NB4 (cell line): ENCODE results near the gene HDAC4.
"Not testable (repeated sequence)": the region's sequence is repeated elsewhere in the genome, so short reads cannot be mapped to it uniquely, and the experiment has no call there.

Source experiments
- DNase-seq: peaks from one replicate; pipeline ENCODE4 v3.0.0; 2010; ENCODE audit warnings: low read depth
- H3K4me3 ChIP-seq: one replicate; pipeline ENCODE4 v1.5.1; 2011; ENCODE audit warnings: mild to moderate bottlenecking, low read depth, low read length, moderate library complexity
- MYC ChIP-seq: IDR thresholded peaks from 2 replicates; pipeline ENCODE4 v1.6.1; 2011; ENCODE audit warnings: low read depth, low read length
- POLR2A ChIP-seq: IDR thresholded peaks from 2 replicates; pipeline ENCODE4 v1.6.1; 2011; ENCODE audit warnings: mild to moderate bottlenecking; ENCODE audit not compliant: insufficient read length; ENCODE audit errors: extremely low read depth
- TF ChIP-seq, protein P1 (sequence below): IDR thresholded peaks from one replicate; pipeline ENCODE4 v1.5.1; 2012; ENCODE audit warnings: low read depth, low read length
- TF ChIP-seq, protein P2 (sequence below): IDR thresholded peaks from 2 replicates; pipeline ENCODE4 v1.6.1; 2011; ENCODE audit warnings: low read depth, low read length

Gene HDAC4

DNA sequence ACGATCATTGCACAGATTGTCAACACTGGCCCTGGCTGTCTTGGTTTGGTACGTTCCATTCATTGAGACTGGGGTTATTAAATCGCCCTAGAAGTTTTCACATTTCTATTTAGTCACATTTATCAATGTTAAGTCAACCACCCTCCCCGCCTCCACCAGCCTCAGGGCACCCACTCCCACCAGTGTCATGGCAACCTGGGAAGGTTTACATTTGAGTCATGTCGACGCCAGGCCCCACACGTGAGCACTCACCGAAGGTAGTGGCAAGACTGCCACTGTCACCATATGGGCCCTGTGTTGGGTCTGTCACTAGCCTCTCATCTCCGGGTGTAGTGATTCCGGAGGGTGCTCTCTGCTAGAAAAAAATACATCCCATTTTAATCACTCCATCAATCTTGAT is 358.8 kb downstream of the HDAC4 start:
- no peak overlapping the region for H3K4me3 ChIP-seq
- DNase-seq = no peak
- TF ChIP-seq POLR2A (no peak), MYC (no peak)
- TF ChIP-seq, protein P1, sequence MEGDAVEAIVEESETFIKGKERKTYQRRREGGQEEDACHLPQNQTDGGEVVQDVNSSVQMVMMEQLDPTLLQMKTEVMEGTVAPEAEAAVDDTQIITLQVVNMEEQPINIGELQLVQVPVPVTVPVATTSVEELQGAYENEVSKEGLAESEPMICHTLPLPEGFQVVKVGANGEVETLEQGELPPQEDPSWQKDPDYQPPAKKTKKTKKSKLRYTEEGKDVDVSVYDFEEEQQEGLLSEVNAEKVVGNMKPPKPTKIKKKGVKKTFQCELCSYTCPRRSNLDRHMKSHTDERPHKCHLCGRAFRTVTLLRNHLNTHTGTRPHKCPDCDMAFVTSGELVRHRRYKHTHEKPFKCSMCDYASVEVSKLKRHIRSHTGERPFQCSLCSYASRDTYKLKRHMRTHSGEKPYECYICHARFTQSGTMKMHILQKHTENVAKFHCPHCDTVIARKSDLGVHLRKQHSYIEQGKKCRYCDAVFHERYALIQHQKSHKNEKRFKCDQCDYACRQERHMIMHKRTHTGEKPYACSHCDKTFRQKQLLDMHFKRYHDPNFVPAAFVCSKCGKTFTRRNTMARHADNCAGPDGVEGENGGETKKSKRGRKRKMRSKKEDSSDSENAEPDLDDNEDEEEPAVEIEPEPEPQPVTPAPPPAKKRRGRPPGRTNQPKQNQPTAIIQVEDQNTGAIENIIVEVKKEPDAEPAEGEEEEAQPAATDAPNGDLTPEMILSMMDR = no peak
- TF ChIP-seq, protein P2, sequence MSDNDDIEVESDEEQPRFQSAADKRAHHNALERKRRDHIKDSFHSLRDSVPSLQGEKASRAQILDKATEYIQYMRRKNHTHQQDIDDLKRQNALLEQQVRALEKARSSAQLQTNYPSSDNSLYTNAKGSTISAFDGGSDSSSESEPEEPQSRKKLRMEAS = no peak

DNA sequence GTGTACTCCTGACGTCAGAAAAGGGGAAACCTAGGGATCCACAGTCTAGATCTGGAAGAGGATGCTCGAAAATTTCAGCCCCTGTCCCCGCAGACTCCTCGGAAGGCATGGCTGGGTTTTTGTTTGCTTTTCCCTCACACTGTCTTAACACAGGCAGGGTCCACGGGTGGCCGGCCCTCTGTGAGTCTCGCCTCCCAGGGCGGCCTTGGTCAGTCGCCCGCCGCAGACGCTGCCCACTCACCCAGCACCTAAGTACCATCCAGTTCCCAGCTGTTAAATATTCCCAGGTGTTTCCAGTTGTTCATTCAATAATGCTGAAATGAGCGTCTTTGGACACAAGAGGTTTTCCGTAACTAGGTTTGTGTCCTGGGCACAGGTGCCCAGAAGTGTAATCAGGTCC is 359.8 kb downstream of the HDAC4 start:
- TF ChIP-seq, protein P2 = no peak
- no peak for TF ChIP-seq MYC
- no peak for TF ChIP-seq POLR2A
- TF ChIP-seq, protein P1 = no peak
- H3K4me3 ChIP-seq = no peak overlapping the region
- no peak for DNase-seq

- no peak overlapping the region for H3K4me3 ChIP-seq
- no peak for TF ChIP-seq MYC
- TF ChIP-seq, protein P1 = no peak
- TF ChIP-seq, protein P2 = no peak
- TF ChIP-seq POLR2A = no peak
- DNase-seq = no peak
Measured at GRCh38 chr2:239040152-239040761, 360.6 kb downstream of the HDAC4 start.

DNA sequence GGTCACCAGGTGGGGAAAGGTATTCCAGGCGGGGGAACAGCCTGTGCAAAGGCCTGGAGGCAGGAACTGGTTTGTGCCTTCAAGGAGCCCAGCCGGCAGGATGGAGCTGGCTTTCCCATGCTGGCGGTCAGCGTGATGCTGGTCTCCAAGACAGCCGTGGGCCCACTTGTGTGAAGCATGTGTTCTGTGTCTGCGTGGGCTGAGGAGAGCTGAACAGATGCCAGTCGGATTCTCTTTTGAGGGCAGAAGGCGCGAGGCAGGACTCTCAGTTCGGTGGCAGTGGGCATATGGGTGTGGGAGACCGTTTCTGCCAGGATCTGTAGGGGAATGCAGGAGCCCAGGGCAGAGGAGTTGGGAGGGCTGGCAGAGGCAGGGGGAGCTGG is 361.4 kb downstream of the HDAC4 start:
- DNase-seq = no peak
- no peak overlapping the region for H3K4me3 ChIP-seq
- no peak for TF ChIP-seq MYC
- no peak for TF ChIP-seq POLR2A
- TF ChIP-seq, protein P1 = no peak
- TF ChIP-seq, protein P2 = no peak

DNA sequence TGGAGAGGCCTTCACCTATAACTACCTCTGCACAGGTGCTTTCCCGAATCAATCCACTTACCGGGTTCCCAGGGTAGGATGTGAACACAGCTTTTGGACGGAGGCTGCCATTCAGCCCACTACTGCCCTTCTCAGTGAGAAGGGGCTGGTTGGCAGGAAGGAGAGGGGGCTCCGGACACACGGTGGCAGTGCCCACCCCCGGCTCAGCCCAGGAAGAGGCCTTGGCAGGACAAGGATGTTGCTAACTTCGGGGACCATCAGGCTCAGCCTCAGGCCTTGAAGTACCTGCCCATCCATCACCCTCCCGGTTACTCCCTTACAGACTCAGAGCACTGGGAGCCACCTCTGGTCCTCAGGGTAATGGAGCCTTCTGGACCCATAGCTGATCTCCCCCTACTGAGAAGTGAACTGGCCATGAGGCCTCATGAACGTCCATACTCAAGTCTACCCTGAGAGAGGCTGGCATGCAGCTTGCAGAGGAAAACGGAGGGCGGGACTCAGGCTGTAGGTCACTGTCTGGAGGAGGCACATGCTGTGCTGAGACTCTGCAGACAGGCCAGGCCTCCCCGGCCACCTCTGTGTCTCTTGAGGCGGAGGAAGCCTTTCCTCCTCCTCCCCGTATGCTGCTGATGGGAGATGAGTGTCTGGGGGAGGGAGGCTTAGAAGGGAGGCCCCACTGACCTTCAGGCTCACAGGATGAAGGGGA is 361.9 kb downstream of the HDAC4 start:
- TF ChIP-seq, protein P2 = no peak
- TF ChIP-seq, protein P1 = no peak
- no peak for TF ChIP-seq MYC
- no peak for TF ChIP-seq POLR2A

GRCh38 chr2:239038284-239038683 is 362.5 kb downstream of the HDAC4 start:
- H3K4me3 ChIP-seq, DNase-seq: not testable (repeated sequence)

More for the DNA sequence above, 361.9 kb downstream of the HDAC4 start:
- no peak for DNase-seq
- no peak overlapping the region for H3K4me3 ChIP-seq
